DOHH2 (cell line): ENCODE data around the gene SERPINI1.

Experiments used
- H3F3A ChIP-seq: fragments of 200-600 bp; sonication (generic), shearing (Covaris generic); 2 replicates; pipeline ENCODE4 v1.6.0; 2016; ENCODE audit warnings: antibody characterized with exemption, mild to moderate bottlenecking; ENCODE audit not compliant: control insufficient read depth, insufficient read depth
- H3K27ac ChIP-seq: fragments of 200-600 bp; sonication (generic); 2 replicates; pipeline ENCODE4 v1.5.1; 2014; ENCODE audit warnings: low read depth, mild to moderate bottlenecking, low read length, moderate library complexity
- H3K27me3 ChIP-seq: fragments of 200-600 bp; sonication (generic); 2 replicates; pipeline ENCODE4 v1.6.1; 2014; ENCODE audit warnings: mild to moderate bottlenecking, low read length, mixed read lengths; ENCODE audit not compliant: control insufficient read depth
- H3K36me3 ChIP-seq: fragments of 200-600 bp; sonication (generic); 2 replicates; pipeline ENCODE4 v1.6.1; 2014; ENCODE audit warnings: mild to moderate bottlenecking, low read length, moderate library complexity, mixed read lengths; ENCODE audit not compliant: control insufficient read depth
- H3K4me1 ChIP-seq: fragments of 200-600 bp; sonication (generic); 2 replicates; pipeline ENCODE4 v1.6.1; 2014; ENCODE audit warnings: mild to moderate bottlenecking, low read length, mixed read lengths; ENCODE audit not compliant: control insufficient read depth
- H3K4me2 ChIP-seq: fragments of 200-600 bp; sonication (generic); 2 replicates; pipeline ENCODE4 v1.6.0; 2014; ENCODE audit warnings: mild to moderate bottlenecking, low read length, moderate library complexity
- H3K4me3 ChIP-seq: fragments of 200-600 bp; sonication (generic); 2 replicates; pipeline ENCODE4 v1.5.1; 2014; ENCODE audit warnings: mild to moderate bottlenecking, low read length, mixed read lengths
- H3K79me2 ChIP-seq: fragments of 200-600 bp; sonication (generic); 2 replicates; pipeline ENCODE4 v1.6.1; 2014; ENCODE audit warnings: mild to moderate bottlenecking, low read length, mixed read lengths; ENCODE audit not compliant: control insufficient read depth
- H3K9me2 ChIP-seq: fragments of 200-600 bp; sonication (generic); replicated peaks from 2 replicates; pipeline ENCODE4 v1.6.1; 2014; ENCODE audit warnings: mild to moderate bottlenecking, low read length, mixed read lengths; ENCODE audit not compliant: control insufficient read depth
- H3K9me3 ChIP-seq: fragments of 200-600 bp; sonication (generic); 2 replicates; pipeline ENCODE4 v1.6.1; 2014; ENCODE audit warnings: antibody characterized with exemption, low read length, mixed read lengths; ENCODE audit not compliant: control insufficient read depth, insufficient read depth
- H4K20me1 ChIP-seq: fragments of 200-600 bp; sonication (generic); 2 replicates; pipeline ENCODE4 v1.6.0; 2014; ENCODE audit warnings: low read depth, mild to moderate bottlenecking, antibody characterized with exemption, low read length, moderate library complexity; ENCODE audit not compliant: control insufficient read depth, insufficient read depth
- CTCF ChIP-seq: fragments of 200-600 bp; sonication (generic); IDR thresholded peaks from one replicate; pipeline ENCODE4 v1.5.1; 2014; ENCODE audit warnings: antibody characterized with exemption, mild to moderate bottlenecking, low read depth, low read length; ENCODE audit not compliant: poor library complexity, severe bottlenecking
- EZH2phosphoT487 ChIP-seq: fragments of 200-600 bp; sonication (generic); IDR thresholded peaks from 2 replicates; pipeline ENCODE4 v1.6.1; 2017; ENCODE audit warnings: borderline replicate concordance, mild to moderate bottlenecking, antibody characterized with exemption, low read length, moderate library complexity, mixed read lengths

The SERPINI1 gene

GRCh38 chr3:167731393-167731792 is 4.1 kb upstream of the SERPINI1 start:
- H3K27ac ChIP-seq: no peak overlapping the region
- H3K4me3 ChIP-seq: no peak overlapping the region
- H3K9me2 ChIP-seq: no peaks in the 10 kb centered on the region
- no peaks in the 10 kb centered on the region for H3F3A ChIP-seq
- H3K4me1 ChIP-seq: peaks cover 30% of the 10 kb centered on the region
- H3K36me3 ChIP-seq: peaks cover 21% of the 10 kb centered on the region
- H4K20me1 ChIP-seq: peaks cover 28% of the 10 kb centered on the region; the same call in 1 of the 2 replicates
- H3K27me3 ChIP-seq: no peaks in the 10 kb centered on the region
- TF ChIP-seq CTCF: no peak
- TF ChIP-seq EZH2phosphoT487: no peak
- no peaks in the 10 kb centered on the region for H3K9me3 ChIP-seq
- H3K79me2 ChIP-seq: peaks cover 89% of the 10 kb centered on the region
- no peak overlapping the region for H3K4me2 ChIP-seq

- peaks cover 89% of the 10 kb centered on the region for H3K79me2 ChIP-seq
- H3K27me3 ChIP-seq: no peaks in the 10 kb centered on the region
- H3K4me1 ChIP-seq: peaks cover 41% of the 10 kb centered on the region
- H4K20me1 ChIP-seq: peaks cover 22% of the 10 kb centered on the region; the same call in 1 of the 2 replicates
- no peak for TF ChIP-seq CTCF
- no peak for TF ChIP-seq EZH2phosphoT487
- H3K9me3 ChIP-seq: no peaks in the 10 kb centered on the region
- peaks cover 21% of the 10 kb centered on the region for H3K36me3 ChIP-seq
- H3K9me2 ChIP-seq: no peaks in the 10 kb centered on the region
- peak overlapping the region; percentile 96; the same call in 1 of the 2 replicates for H3K4me3 ChIP-seq
- H3K4me2 ChIP-seq: peak overlapping the region; percentile 70
- no peak overlapping the region for H3K27ac ChIP-seq
- no peaks in the 10 kb centered on the region for H3F3A ChIP-seq
Measured at GRCh38 chr3:167732313-167733065, 3.0 kb upstream of the SERPINI1 start.

- Histone ChIP-seq H3K4me2 (peak overlapping the region; percentile 70), H3K9me3 (no peaks in the 10 kb centered on the region), H3K27me3 (no peaks in the 10 kb centered on the region), H3K9me2 (no peaks in the 10 kb centered on the region), H3K27ac (peak overlapping the region; percentile 79), H4K20me1 (peaks cover 15% of the 10 kb centered on the region; the same call in 1 of the 2 replicates), H3K79me2 (peaks cover 81% of the 10 kb centered on the region), H3K36me3 (peaks cover 18% of the 10 kb centered on the region), H3F3A (no peaks in the 10 kb centered on the region), H3K4me1 (peaks cover 49% of the 10 kb centered on the region), H3K4me3 (peak overlapping the region; percentile 96)
- TF ChIP-seq EZH2phosphoT487 (no peak), CTCF (no peak)
Measured at GRCh38 chr3:167733961-167734497, 1.5 kb upstream of the SERPINI1 start.
